GM18873 (cell line): ENCODE measurements around the gene TTC31.

Source experiments
- ATAC-seq: cut with Tn5 transposase; IDR thresholded peaks from one replicate; pipeline ENCODE4 v1.9.1; 2021; ENCODE audit warnings: mild to moderate bottlenecking, moderate library complexity, moderate number of reproducible peaks; ENCODE audit not compliant: unreplicated experiment, low FRiP score

TTC31 gene

DNA sequence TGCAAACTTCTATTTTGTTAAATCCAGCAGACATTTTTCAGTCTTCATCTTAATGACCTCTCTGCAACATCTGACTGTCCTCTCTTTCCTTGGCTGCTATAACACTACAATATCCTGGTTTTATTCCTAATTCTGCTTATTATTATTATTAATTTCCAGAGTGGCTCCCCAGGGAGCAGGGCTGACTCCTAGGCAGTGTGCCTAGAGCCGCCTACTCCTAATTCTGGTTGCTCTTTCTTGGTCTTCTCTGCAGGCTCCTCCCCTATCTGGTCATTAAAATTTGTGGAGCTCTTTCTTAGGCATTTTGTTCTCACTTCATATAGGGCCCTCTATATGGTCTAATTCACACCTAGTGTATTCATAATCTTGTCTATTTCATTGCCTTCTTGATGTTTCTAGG is 60.1 kb downstream of the TTC31 start:
- no peak for ATAC-seq
